ENCODE data around the gene BHMT2. TPM values are rescaled to one million over a fixed set of nuclear protein-coding genes. Genes with fewer than 3 reads are reported as not detected.

Gene BHMT2
- total RNA-seq (2022) (not detected in 2 replicates), Bru-seq, nascent RNA (not detected), BruChase-seq, experiment 1, labeled RNA remaining after a 6-hour chase (not detected), BruChase-seq, experiment 2, labeled RNA remaining after a 2-hour chase (not detected)
- long read RNA-seq, partial matches to known transcripts, result 0 of 2 reads
- long read RNA-seq, other reads (novel, unspliced or antisense), result 2 of 2 reads

GRCh38 chr5:79069488-79070349 is at the start of gene BHMT2, which contains the start of gene DMGDH:
TSS of gene BHMT2 (plus strand) at chr5:79069767. CDS start at chr5:79069783, 16 bp downstream.
TSS of gene DMGDH (minus strand) at chr5:79069674. CDS start at chr5:79069620, 54 bp downstream.
- no peaks in the 10 kb centered on the region for H3K4me1 Mint-ChIP-seq (ENCODE audit: low read depth, unreplicated experiment)
- no TSS peak for BruUV-seq (replicated peaks)
- no peaks in the 10 kb centered on the region for H3K36me3 Mint-ChIP-seq (ENCODE audit: insufficient read depth, unreplicated experiment)
- TF ChIP-seq CTCF (IDR thresholded peaks at IDR 0.05; ENCODE audit: unreplicated experiment), result no peak
- H3K27me3 Mint-ChIP-seq (ENCODE audit: unreplicated experiment), result no peaks in the 10 kb centered on the region
- H3K27ac Mint-ChIP-seq (ENCODE audit: unreplicated experiment), result no peak within 1 kb of the TSS
- no peak within 1 kb of the TSS for H3K4me3 Mint-ChIP-seq (ENCODE audit: low read depth, unreplicated experiment)
- CTCF ChIA-PET, result no interaction called here
- H3K9me3 Mint-ChIP-seq (ENCODE audit: low read depth, unreplicated experiment), result peaks cover 3% of the 10 kb centered on the region
- intact Hi-C loops (cut with micrococcal nuclease; ENCODE audit: unreplicated experiment), result no loop called here
- DNase-seq, result no peak

GRCh38 chr5:79020861-79021561 is 48.6 kb upstream of the BHMT2 start:
- CTCF ChIA-PET, result interaction anchor here (0.7 to 8.3 kb wide), 10 partner anchors 9 to 754 kb away, joined by 3 to 210 read pairs (median 3); no protein-coding TSS in a partner anchor
- H3K36me3 Mint-ChIP-seq (ENCODE audit: insufficient read depth, unreplicated experiment), result no peaks in the 10 kb centered on the region
- peak overlapping the region; percentile 48 for H3K4me3 Mint-ChIP-seq (ENCODE audit: low read depth, unreplicated experiment)
- H3K9me3 Mint-ChIP-seq (ENCODE audit: low read depth, unreplicated experiment), result no peaks in the 10 kb centered on the region
- peaks cover 23% of the 10 kb centered on the region for H3K4me1 Mint-ChIP-seq (ENCODE audit: low read depth, unreplicated experiment)
- H3K27ac Mint-ChIP-seq (ENCODE audit: unreplicated experiment), result no peak overlapping the region
- BruUV-seq (replicated peaks), result no TSS peak
- peak; percentile 86 for TF ChIP-seq CTCF (IDR thresholded peaks at IDR 0.05; ENCODE audit: unreplicated experiment)
- intact Hi-C loops (cut with micrococcal nuclease; ENCODE audit: unreplicated experiment), result loop anchor here (1.0 to 10.0 kb wide), 5 partner anchors 39 to 838 kb away; no protein-coding TSS in a partner anchor
- no peaks in the 10 kb centered on the region for H3K27me3 Mint-ChIP-seq (ENCODE audit: unreplicated experiment)
- peak; percentile 73 for DNase-seq

- BruUV-seq (replicated peaks), result no TSS peak
- intact Hi-C loops (cut with micrococcal nuclease; ENCODE audit: unreplicated experiment), result loop anchor here (1.0 to 10.0 kb wide), 5 partner anchors 39 to 837 kb away; no protein-coding TSS in a partner anchor
- no peak for DNase-seq
- Mint-ChIP-seq H3K27me3 (ENCODE audit: unreplicated experiment) (no peaks in the 10 kb centered on the region), H3K9me3 (ENCODE audit: low read depth, unreplicated experiment) (no peaks in the 10 kb centered on the region), H3K36me3 (ENCODE audit: insufficient read depth, unreplicated experiment) (no peaks in the 10 kb centered on the region), H3K4me3 (ENCODE audit: low read depth, unreplicated experiment) (no peak overlapping the region), H3K27ac (ENCODE audit: unreplicated experiment) (no peak overlapping the region), H3K4me1 (ENCODE audit: low read depth, unreplicated experiment) (peaks cover 23% of the 10 kb centered on the region)
- no peak for TF ChIP-seq CTCF (IDR thresholded peaks at IDR 0.05; ENCODE audit: unreplicated experiment)
- CTCF ChIA-PET, result interaction anchor here (0.6 to 8.3 kb wide), 8 partner anchors 10 to 122 kb away, joined by 3 to 210 read pairs (median 3); no protein-coding TSS in a partner anchor
These were observed 47.8 kb upstream of the BHMT2 start for GRCh38 chr5:79021753-79022152.

GRCh38 chr5:79022771-79023170 is 46.8 kb upstream of the BHMT2 start:
- no peak for TF ChIP-seq CTCF (IDR thresholded peaks at IDR 0.05; ENCODE audit: unreplicated experiment)
- H3K4me3 Mint-ChIP-seq (ENCODE audit: low read depth, unreplicated experiment), result no peak overlapping the region
- intact Hi-C loops (cut with micrococcal nuclease; ENCODE audit: unreplicated experiment), result loop anchor here (5.0 to 10.0 kb wide), 3 partner anchors 40 to 512 kb away; no protein-coding TSS in a partner anchor
- no peaks in the 10 kb centered on the region for H3K9me3 Mint-ChIP-seq (ENCODE audit: low read depth, unreplicated experiment)
- no peak overlapping the region for H3K27ac Mint-ChIP-seq (ENCODE audit: unreplicated experiment)
- CTCF ChIA-PET, result interaction anchor here (1.1 to 8.3 kb wide), 4 partner anchors 41 to 1061 kb away, joined by 3 to 210 read pairs (median 7); no protein-coding TSS in a partner anchor
- no peak for DNase-seq
- no TSS peak for BruUV-seq (replicated peaks)
- no peaks in the 10 kb centered on the region for H3K27me3 Mint-ChIP-seq (ENCODE audit: unreplicated experiment)
- H3K36me3 Mint-ChIP-seq (ENCODE audit: insufficient read depth, unreplicated experiment), result no peaks in the 10 kb centered on the region
- peaks cover 23% of the 10 kb centered on the region for H3K4me1 Mint-ChIP-seq (ENCODE audit: low read depth, unreplicated experiment)

Measured in Calu3 (cell line).